GM21825 (cell line): ENCODE results near the gene DGKI.
A peak's percentile ranks its signal among the peaks of the same experiment; 100 is the strongest.

Experiments
- ATAC-seq: cut with Tn5 transposase; IDR thresholded peaks from one replicate; pipeline ENCODE4 v1.9.1; 2021; ENCODE audit warnings: mild to moderate bottlenecking, moderate library complexity; ENCODE audit not compliant: unreplicated experiment

The DGKI gene

GRCh38 chr7:137873524-137873923 is 26.8 kb upstream of the DGKI start:
- no peak for ATAC-seq

- no peak for ATAC-seq
Observed at GRCh38 chr7:137871170-137871915, 24.6 kb upstream of the DGKI start.

- ATAC-seq, result no peak
Observed at GRCh38 chr7:137870684-137871083, 23.9 kb upstream of the DGKI start.

GRCh38 chr7:137870078-137870477 is 23.3 kb upstream of the DGKI start:
- ATAC-seq, result no peak

- no peak for ATAC-seq
Observed at GRCh38 chr7:137869260-137869659, 22.5 kb upstream of the DGKI start.

- no peak for ATAC-seq
Observed at GRCh38 chr7:137867289-137867688, 20.5 kb upstream of the DGKI start.

GRCh38 chr7:137865764-137866163 is 19.0 kb upstream of the DGKI start:
- ATAC-seq, result no peak

GRCh38 chr7:137862964-137863363 is 16.2 kb upstream of the DGKI start:
- ATAC-seq, result no peak

GRCh38 chr7:137862358-137862757 is 15.6 kb upstream of the DGKI start:
- ATAC-seq, result no peak

GRCh38 chr7:137860542-137860941 is 13.8 kb upstream of the DGKI start:
- ATAC-seq, result no peak

- no peak for ATAC-seq
Observed at GRCh38 chr7:137853053-137853452, 6.3 kb upstream of the DGKI start.

GRCh38 chr7:137852108-137852507 is 5.3 kb upstream of the DGKI start:
- ATAC-seq, result no peak

GRCh38 chr7:137850972-137851945 is 4.5 kb upstream of the DGKI start:
- ATAC-seq, result no peak

GRCh38 chr7:137850571-137850970 is 3.8 kb upstream of the DGKI start:
- no peak for ATAC-seq

- no peak for ATAC-seq
Observed at GRCh38 chr7:137848095-137848494, 1.3 kb upstream of the DGKI start.

GRCh38 chr7:137847568-137848050 is 835 bp upstream of the DGKI start:
- ATAC-seq, result peak; percentile 12

- ATAC-seq, result peak; percentile 32
Observed at GRCh38 chr7:137846549-137846826, 286 bp downstream of the DGKI start.

GRCh38 chr7:137844677-137845425 is 1.9 kb downstream of the DGKI start:
- no peak for ATAC-seq

- no peak for ATAC-seq
Observed at GRCh38 chr7:137839903-137840779, 6.6 kb downstream of the DGKI start.

GRCh38 chr7:137838706-137839315 is 8.0 kb downstream of the DGKI start:
- ATAC-seq, result no peak
